ENCODE data around the gene OR2A14.

DNA sequence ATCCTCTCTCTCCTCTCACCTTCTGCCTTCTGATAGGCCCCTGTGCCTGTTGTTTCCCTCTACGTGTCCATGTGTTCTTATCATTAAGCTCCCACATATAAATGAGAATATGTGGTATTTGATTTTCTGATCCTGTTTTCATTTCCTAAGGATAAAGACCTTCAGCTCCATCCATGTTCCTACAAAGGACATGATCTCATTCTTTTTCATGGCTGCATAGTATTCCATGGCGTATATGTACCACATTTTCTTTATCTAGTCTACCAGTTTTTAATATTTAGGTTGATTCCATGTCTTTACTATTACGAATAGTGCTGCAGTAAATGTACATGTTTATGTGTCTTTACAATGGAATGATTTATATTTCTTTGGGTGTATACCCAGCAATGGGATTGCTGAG is 32.3 kb upstream of the OR2A14 start:
- TF ChIP-seq POLR2A (IDR thresholded peaks at IDR 0.05) (no peak), EP300 (IDR thresholded peaks at IDR 0.05) (no peak)
- TF ChIP-seq, protein P1, sequence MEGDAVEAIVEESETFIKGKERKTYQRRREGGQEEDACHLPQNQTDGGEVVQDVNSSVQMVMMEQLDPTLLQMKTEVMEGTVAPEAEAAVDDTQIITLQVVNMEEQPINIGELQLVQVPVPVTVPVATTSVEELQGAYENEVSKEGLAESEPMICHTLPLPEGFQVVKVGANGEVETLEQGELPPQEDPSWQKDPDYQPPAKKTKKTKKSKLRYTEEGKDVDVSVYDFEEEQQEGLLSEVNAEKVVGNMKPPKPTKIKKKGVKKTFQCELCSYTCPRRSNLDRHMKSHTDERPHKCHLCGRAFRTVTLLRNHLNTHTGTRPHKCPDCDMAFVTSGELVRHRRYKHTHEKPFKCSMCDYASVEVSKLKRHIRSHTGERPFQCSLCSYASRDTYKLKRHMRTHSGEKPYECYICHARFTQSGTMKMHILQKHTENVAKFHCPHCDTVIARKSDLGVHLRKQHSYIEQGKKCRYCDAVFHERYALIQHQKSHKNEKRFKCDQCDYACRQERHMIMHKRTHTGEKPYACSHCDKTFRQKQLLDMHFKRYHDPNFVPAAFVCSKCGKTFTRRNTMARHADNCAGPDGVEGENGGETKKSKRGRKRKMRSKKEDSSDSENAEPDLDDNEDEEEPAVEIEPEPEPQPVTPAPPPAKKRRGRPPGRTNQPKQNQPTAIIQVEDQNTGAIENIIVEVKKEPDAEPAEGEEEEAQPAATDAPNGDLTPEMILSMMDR (IDR thresholded peaks at IDR 0.05) = no peak

All from tibial nerve (tissue), 4 donors.